ENCODE data around the gene LRRC75B. TPM values are rescaled to one million over a fixed set of nuclear protein-coding genes. Genes with fewer than 3 reads are reported as not detected.

LRRC75B gene
- total and polyA plus RNA-seq, 3 donors from 2014 or later, result 33.0 to 162 (median 120) TPM

DNA sequence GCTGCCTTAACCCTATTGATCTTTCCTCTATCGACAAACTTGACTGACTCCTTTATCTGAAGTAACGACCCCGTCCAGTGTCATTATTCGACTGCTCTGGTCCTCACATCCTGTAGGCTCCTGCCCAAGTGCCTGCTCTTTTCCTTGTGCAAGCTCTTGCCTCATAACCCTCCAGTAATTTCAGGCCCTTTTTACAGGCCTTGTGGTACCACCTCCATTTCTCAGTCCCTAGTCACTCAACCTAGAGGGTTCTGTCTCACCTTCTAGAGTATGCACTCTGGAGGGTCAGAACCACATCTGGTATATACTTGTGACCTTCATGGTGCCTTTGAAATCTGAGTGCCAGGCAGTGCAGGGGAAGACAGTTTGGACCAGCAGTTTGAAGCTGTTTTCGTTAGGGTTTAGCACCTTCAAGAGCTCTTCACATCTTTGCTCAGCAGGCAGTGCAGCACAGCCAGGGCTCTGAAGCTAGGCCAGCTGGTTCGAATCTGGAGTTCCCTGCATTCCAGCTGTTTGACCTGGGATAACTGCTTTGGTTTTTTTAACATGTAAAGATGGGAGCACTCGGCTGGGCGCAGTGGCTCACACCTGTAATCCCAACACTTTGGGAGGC, 25.9 kb downstream of the LRRC75B start:
- no peaks in the 10 kb centered on the region for H3K36me3 ChIP-seq (ENCODE audit: low read depth, missing control alignments)
- no peaks in the 10 kb centered on the region for H3K9me3 ChIP-seq
- H3K4me3 ChIP-seq, result no peak overlapping the region
- no peak overlapping the region for H3K27ac ChIP-seq
- TF ChIP-seq, protein P1, sequence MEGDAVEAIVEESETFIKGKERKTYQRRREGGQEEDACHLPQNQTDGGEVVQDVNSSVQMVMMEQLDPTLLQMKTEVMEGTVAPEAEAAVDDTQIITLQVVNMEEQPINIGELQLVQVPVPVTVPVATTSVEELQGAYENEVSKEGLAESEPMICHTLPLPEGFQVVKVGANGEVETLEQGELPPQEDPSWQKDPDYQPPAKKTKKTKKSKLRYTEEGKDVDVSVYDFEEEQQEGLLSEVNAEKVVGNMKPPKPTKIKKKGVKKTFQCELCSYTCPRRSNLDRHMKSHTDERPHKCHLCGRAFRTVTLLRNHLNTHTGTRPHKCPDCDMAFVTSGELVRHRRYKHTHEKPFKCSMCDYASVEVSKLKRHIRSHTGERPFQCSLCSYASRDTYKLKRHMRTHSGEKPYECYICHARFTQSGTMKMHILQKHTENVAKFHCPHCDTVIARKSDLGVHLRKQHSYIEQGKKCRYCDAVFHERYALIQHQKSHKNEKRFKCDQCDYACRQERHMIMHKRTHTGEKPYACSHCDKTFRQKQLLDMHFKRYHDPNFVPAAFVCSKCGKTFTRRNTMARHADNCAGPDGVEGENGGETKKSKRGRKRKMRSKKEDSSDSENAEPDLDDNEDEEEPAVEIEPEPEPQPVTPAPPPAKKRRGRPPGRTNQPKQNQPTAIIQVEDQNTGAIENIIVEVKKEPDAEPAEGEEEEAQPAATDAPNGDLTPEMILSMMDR (IDR thresholded peaks at IDR 0.05), result no peak
- TF ChIP-seq POLR2A (IDR thresholded peaks at IDR 0.05), result no peak
- peaks cover 9% of the 10 kb centered on the region for H3K4me1 ChIP-seq
- 63 to 68% methylated on average over 6 to 8 of the region's 8 CpGs for WGBS, 2 donors
- DNase-seq, result no peak
- intact Hi-C loops (cut with DNase I; ENCODE audit: low total_unique reads), result no loop called here
- H3K27me3 ChIP-seq, result no peaks in the 10 kb centered on the region

DNA sequence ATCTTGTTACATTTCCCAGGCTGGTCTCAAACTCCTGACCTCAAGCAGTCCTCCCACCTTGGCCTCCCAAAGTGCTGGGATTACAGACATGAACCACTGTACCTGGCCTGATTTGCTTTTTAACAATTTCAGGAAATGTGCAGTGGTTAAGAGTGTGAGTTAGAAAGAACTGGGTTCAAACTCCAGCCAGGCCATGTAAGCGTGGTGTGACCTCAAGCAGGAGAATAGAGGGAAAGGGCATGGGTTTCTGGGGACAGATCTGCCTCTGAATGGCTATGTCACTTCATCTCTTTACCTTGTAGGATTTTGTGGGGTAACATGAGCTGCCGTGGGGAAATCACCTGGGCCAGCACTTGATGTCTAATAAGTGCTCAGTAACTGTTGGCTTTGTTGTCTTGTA, 27.8 kb downstream of the LRRC75B start:
- DNase-seq, result no peak
- Histone ChIP-seq H3K9me3 (no peaks in the 10 kb centered on the region), H3K36me3 (ENCODE audit: low read depth, missing control alignments) (no peaks in the 10 kb centered on the region), H3K4me1 (peaks cover 6% of the 10 kb centered on the region), H3K4me3 (no peak overlapping the region), H3K27ac (no peak overlapping the region), H3K27me3 (no peaks in the 10 kb centered on the region)
- intact Hi-C loops (cut with DNase I; ENCODE audit: low total_unique reads), result no loop called here
- WGBS, 2 donors, result 84 to 93% methylated on average over 2 of the region's 2 CpGs
- TF ChIP-seq POLR2A (IDR thresholded peaks at IDR 0.05), result no peak
- TF ChIP-seq, protein P1 (IDR thresholded peaks at IDR 0.05), result no peak

DNA sequence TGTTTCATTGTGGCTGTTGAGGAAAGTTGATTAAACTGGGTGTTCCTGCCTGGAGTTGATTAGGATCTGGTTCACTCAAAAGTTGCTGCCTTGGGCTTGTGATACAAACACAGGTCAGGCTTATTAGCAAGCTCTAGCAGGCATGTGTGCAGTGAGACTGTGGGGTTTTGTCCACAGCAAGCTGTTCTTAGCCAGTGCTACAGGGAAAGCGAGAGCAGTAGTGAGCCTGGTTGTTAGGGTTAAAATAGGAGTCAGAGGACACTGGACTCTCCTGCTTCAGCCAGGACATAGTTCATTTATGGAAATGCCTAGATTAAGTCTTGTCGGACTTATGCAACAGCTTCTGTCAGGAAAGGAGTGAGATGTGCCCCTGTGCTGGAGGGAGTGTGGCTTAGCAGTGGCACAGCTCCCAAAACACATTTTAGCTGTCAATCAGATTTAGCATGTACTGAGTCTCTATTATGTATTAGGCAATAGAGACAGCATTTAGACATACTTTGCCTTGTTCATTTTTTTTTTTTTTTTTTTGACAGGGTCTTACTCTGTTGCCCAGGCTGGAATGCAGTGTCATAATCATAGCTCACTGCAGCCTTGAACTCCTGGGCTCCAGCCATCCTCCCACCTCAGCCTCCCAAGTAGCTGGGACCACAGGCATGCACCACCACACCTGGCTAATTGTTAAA, 28.4 kb downstream of the LRRC75B start:
- TF ChIP-seq, protein P1 (IDR thresholded peaks at IDR 0.05), result no peak
- no peak for TF ChIP-seq POLR2A (IDR thresholded peaks at IDR 0.05)
- no peaks in the 10 kb centered on the region for H3K9me3 ChIP-seq
- DNase-seq, result no peak
- peaks cover 6% of the 10 kb centered on the region for H3K4me1 ChIP-seq
- H3K4me3 ChIP-seq, result no peak overlapping the region
- H3K27ac ChIP-seq, result no peak overlapping the region
- intact Hi-C loops (cut with DNase I; ENCODE audit: low total_unique reads), result no loop called here
- 53 to 68% methylated on average over 2 of the region's 2 CpGs for WGBS, 2 donors
- H3K27me3 ChIP-seq, result no peaks in the 10 kb centered on the region
- H3K36me3 ChIP-seq (ENCODE audit: low read depth, missing control alignments), result no peaks in the 10 kb centered on the region

DNA sequence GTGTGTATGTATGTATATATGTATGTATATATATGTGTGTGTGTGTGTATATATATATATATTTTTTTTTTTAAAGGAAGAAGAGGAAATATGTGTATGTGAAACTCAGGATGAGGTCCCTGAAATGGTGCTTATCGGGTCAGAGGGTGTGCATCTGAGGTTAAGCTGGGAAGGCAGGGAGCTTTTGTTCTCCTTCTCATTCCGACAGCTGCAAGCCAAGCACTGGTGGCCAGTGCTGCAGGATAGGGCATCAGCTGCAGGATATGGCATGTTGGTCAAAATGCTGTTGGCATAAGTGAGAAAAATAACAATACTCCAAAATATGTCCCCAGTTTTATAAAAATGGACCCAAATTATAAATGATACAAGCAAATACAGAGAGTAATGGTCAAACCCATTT, 29.6 kb downstream of the LRRC75B start:
- intact Hi-C loops (cut with DNase I; ENCODE audit: low total_unique reads), result no loop called here
- Histone ChIP-seq H3K4me1 (peaks cover 9% of the 10 kb centered on the region), H3K36me3 (ENCODE audit: low read depth, missing control alignments) (no peaks in the 10 kb centered on the region), H3K27me3 (no peaks in the 10 kb centered on the region), H3K27ac (no peak overlapping the region), H3K4me3 (no peak overlapping the region), H3K9me3 (no peaks in the 10 kb centered on the region)
- WGBS, 2 donors, result 92 to 97% methylated on average over 2 of the region's 2 CpGs
- TF ChIP-seq POLR2A (IDR thresholded peaks at IDR 0.05), result no peak
- TF ChIP-seq, protein P1 (IDR thresholded peaks at IDR 0.05), result no peak
- DNase-seq, result no peak

DNA sequence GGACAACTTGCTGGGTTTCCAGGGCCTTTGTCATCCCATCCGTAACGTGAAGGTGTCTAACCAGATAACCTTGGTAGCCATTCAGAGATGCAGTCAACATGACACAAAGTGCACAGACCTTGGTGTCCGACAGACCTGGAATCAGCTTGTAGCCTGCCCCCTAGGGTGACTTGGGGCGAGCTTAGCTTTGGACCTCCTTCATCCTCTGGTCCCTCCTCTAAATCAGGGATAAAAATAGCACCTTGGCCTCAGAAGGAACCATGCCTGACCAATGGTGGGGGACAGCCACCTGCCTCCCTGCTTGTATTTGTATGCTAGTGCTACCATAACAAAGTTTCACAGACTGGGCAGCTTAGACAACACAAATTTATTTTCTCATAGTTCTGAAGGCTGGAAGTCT, 33.4 kb downstream of the LRRC75B start:
- Histone ChIP-seq H3K36me3 (ENCODE audit: low read depth, missing control alignments) (no peaks in the 10 kb centered on the region), H3K9me3 (no peaks in the 10 kb centered on the region), H3K27ac (no peak overlapping the region), H3K27me3 (no peaks in the 10 kb centered on the region), H3K4me1 (peaks cover 20% of the 10 kb centered on the region), H3K4me3 (no peak overlapping the region)
- TF ChIP-seq, protein P1 (IDR thresholded peaks at IDR 0.05), result no peak
- TF ChIP-seq POLR2A (IDR thresholded peaks at IDR 0.05), result no peak
- WGBS, 2 donors, result 39 to 43% methylated on average over 3 to 4 of the region's 4 CpGs
- DNase-seq, result no peak
- intact Hi-C loops (cut with DNase I; ENCODE audit: low total_unique reads), result no loop called here

Measured in testis (tissue), 3 donors.